Mesenchymal stem cell (in vitro differentiated cells and primary cell): ENCODE results near the gene BSG.

ENCODE experiments used
- DNase-seq: peaks from one replicate; pipeline ENCODE4 v3.0.0-alpha.2; 2013
- H2AFZ ChIP-seq: one replicate; pipeline ENCODE4 v1.6.1; 2013; ENCODE audit warnings: low read depth, mild to moderate bottlenecking, control low read depth, inconsistent platforms, low read length, moderate library complexity
- H2AK5ac ChIP-seq: 2 replicates; pipeline ENCODE4 v1.6.1; 2013; ENCODE audit warnings: low read length, moderate library complexity, mild to moderate bottlenecking, inconsistent platforms; ENCODE audit not compliant: severe bottlenecking
- H2BK120ac ChIP-seq: one replicate; pipeline ENCODE4 v1.6.1; 2013; ENCODE audit warnings: low read depth, mild to moderate bottlenecking, inconsistent platforms, low read length, moderate library complexity
- H2BK12ac ChIP-seq, 2 experiments: one replicate each; pipeline ENCODE4 v1.6.1; 2013; ENCODE audit warnings: inconsistent platforms in 2 of 2, low read length in 2 of 2, mild to moderate bottlenecking in 2 of 2, moderate library complexity in 2 of 2, control low read depth in 1 of 2
- H2BK15ac ChIP-seq: one replicate; pipeline ENCODE4 v1.6.1; 2013; ENCODE audit warnings: mild to moderate bottlenecking, low read depth, inconsistent platforms; ENCODE audit not compliant: poor library complexity, severe bottlenecking
- H2BK5ac ChIP-seq: 2 replicates; pipeline ENCODE4 v1.6.1; 2013; ENCODE audit warnings: low read depth, mild to moderate bottlenecking, low read length, control low read depth, inconsistent platforms; ENCODE audit not compliant: poor library complexity, severe bottlenecking
- H3K14ac ChIP-seq, 2 experiments: one replicate each; pipeline ENCODE4 v1.6.1; 2013; ENCODE audit warnings: inconsistent platforms in 2 of 2, low read length in 2 of 2, control low read depth in 1 of 2, mild to moderate bottlenecking in 1 of 2, moderate library complexity in 1 of 2
- H3K18ac ChIP-seq, 2 experiments: one replicate each; pipeline ENCODE4 v1.6.1; 2013; ENCODE audit warnings: inconsistent platforms in 2 of 2, low read length in 2 of 2, control low read depth in 1 of 2, low read depth in 1 of 2, mild to moderate bottlenecking in 1 of 2
- H3K23ac ChIP-seq, 2 experiments: one replicate each; pipeline ENCODE4 v1.6.1; 2013; ENCODE audit warnings: inconsistent platforms in 2 of 2, low read length in 2 of 2, mild to moderate bottlenecking in 2 of 2, moderate library complexity in 2 of 2, control low read depth in 1 of 2
- H3K27ac ChIP-seq: 2 replicates; pipeline ENCODE4 v1.5.1; 2013; ENCODE audit warnings: mild to moderate bottlenecking, moderate library complexity, low read length, control low read depth, inconsistent platforms; ENCODE audit not compliant: poor library complexity, severe bottlenecking
- H3K27me3 ChIP-seq, 2 experiments: 2 replicates each; pipeline versions ENCODE4 v1.6.1 to v1.7.0; 2013; ENCODE audit warnings: low read length in 2 of 2, mild to moderate bottlenecking in 2 of 2, moderate library complexity in 2 of 2, control low read depth in 1 of 2, inconsistent platforms in 1 of 2; ENCODE audit not compliant: control insufficient read depth in 1 of 2, insufficient read depth in 1 of 2
- H3K36me3 ChIP-seq, 2 experiments: 2 replicates each; pipeline versions ENCODE4 v1.6.1 to v1.7.0; 2013; ENCODE audit warnings: low read length in 2 of 2, control low read depth in 1 of 2, inconsistent platforms in 1 of 2, low read depth in 1 of 2, mild to moderate bottlenecking in 1 of 2; ENCODE audit not compliant: insufficient read depth in 2 of 2, control insufficient read depth in 1 of 2
- H3K4ac ChIP-seq, 2 experiments: one replicate each; pipeline ENCODE4 v1.6.1; 2013; ENCODE audit warnings: inconsistent platforms in 2 of 2, low read length in 2 of 2, mild to moderate bottlenecking in 2 of 2, moderate library complexity in 2 of 2, control low read depth in 1 of 2, low read depth in 1 of 2
- H3K4me1 ChIP-seq: 2 replicates; pipeline ENCODE4 v1.6.1; 2013; ENCODE audit warnings: low read depth, low read length, control low read depth; ENCODE audit not compliant: control insufficient read depth, insufficient read depth
- H3K4me2 ChIP-seq: 2 replicates; pipeline ENCODE4 v1.6.1; 2013; ENCODE audit warnings: low read length, mild to moderate bottlenecking, inconsistent platforms; ENCODE audit not compliant: poor library complexity, severe bottlenecking
- H3K4me3 ChIP-seq, 2 experiments: 2 replicates each; pipeline versions ENCODE4 v1.5.1 to v1.7.0; 2013; ENCODE audit warnings: low read length in 2 of 2, mild to moderate bottlenecking in 2 of 2, control low read depth in 1 of 2, low read depth in 1 of 2; ENCODE audit not compliant: insufficient read depth in 1 of 2
- H3K79me1 ChIP-seq: replicated peaks from 2 replicates; pipeline ENCODE4 v1.6.1; 2013; ENCODE audit warnings: mild to moderate bottlenecking, control low read depth, low read length, inconsistent platforms; ENCODE audit not compliant: poor library complexity, severe bottlenecking
- H3K9ac ChIP-seq: 2 replicates; pipeline ENCODE4 v1.7.0; 2013; ENCODE audit warnings: mild to moderate bottlenecking, low read length, moderate library complexity
- H3K9me3 ChIP-seq: 2 replicates; pipeline ENCODE4 v1.7.0; 2013; ENCODE audit warnings: mild to moderate bottlenecking, low read length; ENCODE audit not compliant: control insufficient read depth
- H4K8ac ChIP-seq: one replicate; pipeline ENCODE4 v1.6.1; 2013; ENCODE audit warnings: inconsistent platforms, mild to moderate bottlenecking, low read length, moderate library complexity
- H4K91ac ChIP-seq: one replicate; pipeline ENCODE4 v1.6.1; 2013; ENCODE audit warnings: mild to moderate bottlenecking, low read length, inconsistent platforms
- WGBS: methylation state at CpG from one replicate; pipeline ENCODE4 v1.1.7; 2013; ENCODE audit warnings: mixed read lengths; 5-methylcytosine and 5-hydroxymethylcytosine counted together

BSG gene

GRCh38 chr19:597406-598315 is 25.3 kb downstream of the BSG start:
- Histone ChIP-seq H2AFZ (no peak overlapping the region), H3K4me3 (no peak overlapping the region), H4K91ac (no peak overlapping the region), H3K27ac (no peak overlapping the region), H2BK15ac (no peak overlapping the region), H3K4me1 (peaks cover 4% of the 10 kb centered on the region), H3K14ac (no peak overlapping the region), H4K8ac (no peak overlapping the region), H2BK120ac (no peak overlapping the region), H2AK5ac (no peak overlapping the region), H2BK12ac (no peak overlapping the region), H3K23ac (no peak overlapping the region), H3K9ac (no peak overlapping the region), H3K36me3 (peaks cover 0 to 4% of the 10 kb centered on the region in 2 experiments), H3K4me2 (no peak overlapping the region), H3K79me1 (peaks cover 12% of the 10 kb centered on the region), H3K4ac (no peak overlapping the region), H3K9me3 (no peaks in the 10 kb centered on the region), H2BK5ac (no peak overlapping the region), H3K18ac (no peak overlapping the region), H3K27me3 (peaks cover 0 to 45% of the 10 kb centered on the region in 2 experiments)
- WGBS: 75% methylated on average over 18 of the region's 18 CpGs
- no peak for DNase-seq

GRCh38 chr19:601310-601709 is 28.9 kb downstream of the BSG start:
- Histone ChIP-seq H2BK5ac (no peak overlapping the region), H4K8ac (no peak overlapping the region), H3K14ac (peak overlapping the region in 1 of 2 experiments; percentile 88), H3K27me3 (peaks cover 0 to 14% of the 10 kb centered on the region in 2 experiments), H3K36me3 (peaks cover 0 to 4% of the 10 kb centered on the region in 2 experiments), H2BK120ac (no peak overlapping the region), H2BK15ac (no peak overlapping the region), H4K91ac (no peak overlapping the region), H3K4me2 (no peak overlapping the region), H3K4me1 (no peaks in the 10 kb centered on the region), H3K9ac (no peak overlapping the region), H3K4me3 (no peak overlapping the region), H2AFZ (no peak overlapping the region), H2BK12ac (no peak overlapping the region), H3K18ac (no peak overlapping the region), H3K23ac (no peak overlapping the region), H2AK5ac (no peak overlapping the region), H3K9me3 (no peaks in the 10 kb centered on the region), H3K4ac (no peak overlapping the region), H3K79me1 (peaks cover 9% of the 10 kb centered on the region), H3K27ac (no peak overlapping the region)
- 91% methylated on average over 28 of the region's 28 CpGs for WGBS
- DNase-seq: no peak

GRCh38 chr19:601790-602189 is 29.4 kb downstream of the BSG start:
- Histone ChIP-seq H3K79me1 (peaks cover 6% of the 10 kb centered on the region), H3K27ac (no peak overlapping the region), H2BK120ac (no peak overlapping the region), H3K4me1 (no peaks in the 10 kb centered on the region), H3K23ac (no peak overlapping the region), H3K27me3 (peaks cover 0 to 9% of the 10 kb centered on the region in 2 experiments), H3K18ac (no peak overlapping the region), H2AFZ (no peak overlapping the region), H2BK12ac (no peak overlapping the region), H2AK5ac (no peak overlapping the region), H3K9me3 (no peaks in the 10 kb centered on the region), H3K4ac (no peak overlapping the region), H4K8ac (no peak overlapping the region), H3K4me3 (no peak overlapping the region), H3K36me3 (peaks cover 0 to 4% of the 10 kb centered on the region in 2 experiments), H2BK15ac (no peak overlapping the region), H3K14ac (no peak overlapping the region), H4K91ac (no peak overlapping the region), H3K4me2 (no peak overlapping the region), H3K9ac (no peak overlapping the region), H2BK5ac (no peak overlapping the region)
- no peak for DNase-seq
- 92% methylated on average over 25 of the region's 25 CpGs for WGBS

GRCh38 chr19:602391-603301 is 30.2 kb downstream of the BSG start:
- Histone ChIP-seq H2AK5ac (no peak overlapping the region), H4K91ac (no peak overlapping the region), H3K27ac (no peak overlapping the region), H2BK12ac (no peak overlapping the region), H3K4me3 (no peak overlapping the region), H3K18ac (no peak overlapping the region), H2AFZ (no peak overlapping the region), H3K27me3 (peaks cover 0 to 5% of the 10 kb centered on the region in 2 experiments), H2BK5ac (no peak overlapping the region), H2BK120ac (no peak overlapping the region), H3K4me1 (no peaks in the 10 kb centered on the region), H3K4ac (no peak overlapping the region), H3K4me2 (no peak overlapping the region), H3K23ac (no peak overlapping the region), H2BK15ac (no peak overlapping the region), H3K36me3 (peaks cover 0 to 7% of the 10 kb centered on the region in 2 experiments), H3K9me3 (no peaks in the 10 kb centered on the region), H3K9ac (no peak overlapping the region), H3K14ac (no peak overlapping the region), H3K79me1 (peaks cover 2% of the 10 kb centered on the region), H4K8ac (no peak overlapping the region)
- DNase-seq: no peak
- 87% methylated on average over 33 of the region's 35 CpGs for WGBS
